ENCODE results near the gene GALNT16.

DNA sequence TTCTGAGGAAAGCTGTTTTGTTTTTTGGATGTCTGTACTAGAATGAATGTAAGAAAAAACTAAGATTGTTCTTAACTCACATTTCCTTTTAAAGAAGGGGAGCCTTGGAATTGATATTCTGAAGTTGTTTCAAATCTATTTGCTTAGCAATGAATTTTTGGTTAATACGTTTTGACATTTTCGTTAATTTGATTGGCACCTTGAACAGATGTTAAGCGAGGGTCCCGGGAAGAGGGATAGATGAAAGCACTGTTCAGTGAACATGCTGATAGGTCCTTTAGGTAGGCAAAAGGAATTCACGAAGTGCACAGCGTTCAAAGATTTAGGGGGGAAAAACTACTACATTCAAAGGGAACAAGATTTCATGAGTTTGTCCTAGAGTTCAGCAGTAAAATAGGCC lies 140.2 kb downstream of the GALNT16 start:
- TF ChIP-seq, protein P1, sequence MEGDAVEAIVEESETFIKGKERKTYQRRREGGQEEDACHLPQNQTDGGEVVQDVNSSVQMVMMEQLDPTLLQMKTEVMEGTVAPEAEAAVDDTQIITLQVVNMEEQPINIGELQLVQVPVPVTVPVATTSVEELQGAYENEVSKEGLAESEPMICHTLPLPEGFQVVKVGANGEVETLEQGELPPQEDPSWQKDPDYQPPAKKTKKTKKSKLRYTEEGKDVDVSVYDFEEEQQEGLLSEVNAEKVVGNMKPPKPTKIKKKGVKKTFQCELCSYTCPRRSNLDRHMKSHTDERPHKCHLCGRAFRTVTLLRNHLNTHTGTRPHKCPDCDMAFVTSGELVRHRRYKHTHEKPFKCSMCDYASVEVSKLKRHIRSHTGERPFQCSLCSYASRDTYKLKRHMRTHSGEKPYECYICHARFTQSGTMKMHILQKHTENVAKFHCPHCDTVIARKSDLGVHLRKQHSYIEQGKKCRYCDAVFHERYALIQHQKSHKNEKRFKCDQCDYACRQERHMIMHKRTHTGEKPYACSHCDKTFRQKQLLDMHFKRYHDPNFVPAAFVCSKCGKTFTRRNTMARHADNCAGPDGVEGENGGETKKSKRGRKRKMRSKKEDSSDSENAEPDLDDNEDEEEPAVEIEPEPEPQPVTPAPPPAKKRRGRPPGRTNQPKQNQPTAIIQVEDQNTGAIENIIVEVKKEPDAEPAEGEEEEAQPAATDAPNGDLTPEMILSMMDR (IDR thresholded peaks at IDR 0.05; ENCODE audit: low read depth, low read length): no peak
- TF ChIP-seq POLR2A (IDR thresholded peaks at IDR 0.05; ENCODE audit: extremely low read depth, insufficient read length) (no peak), MYC (IDR thresholded peaks at IDR 0.05; ENCODE audit: low read depth, low read length) (no peak)

Data from NB4 (cell line).